HepG2 (cell line): ENCODE measurements around the gene DCAF15. TPM values are rescaled to one million over a fixed set of nuclear protein-coding genes. Genes with fewer than 3 reads are reported as not detected.

Experiments used
- ATAC-seq: fragments of 200-7000 bp; cut with Tn5 transposase; 3 replicates; pipeline ENCODE4 v1.9.1; 2020; ENCODE audit warnings: mild to moderate bottlenecking, moderate library complexity
- BruUV-seq: library from RNA; stranded (reverse); fragments of 400-500 nt; replicated peaks from 2 replicates; lab custom pipeline; 2021; lab: Mats Ljungman, UMichigan
- CTCF ChIA-PET: fragments of 300-600 bp; formaldehyde crosslinking; extraction: SDS; loops from one replicate; lab custom pipeline; 2021; ENCODE audit warnings: low total read pairs, inconsistent platforms, low intra/inter-chr PET ratio; lab: Yijun Ruan, JAX
- POLR2A ChIA-PET: fragments of 350-600 bp; sonication (Branson Sonifier 250); formaldehyde crosslinking; loops from one replicate; lab custom pipeline; 2020; ENCODE audit warnings: antibody characterized with exemption, inconsistent platforms; lab: Yijun Ruan, JAX
- DNase-seq: peaks from one replicate; pipeline ENCODE4 v3.0.0-alpha.2; 2015; ENCODE audit warnings: low spot score
- FAIRE-seq: peaks from 3 replicates; lab custom pipeline; 2011; peaks lifted over from hg19 to GRCh38; lab: Jason Lieb, UNC
- H2AFZ ChIP-seq: one replicate; pipeline ENCODE4 v1.6.1; 2011; ENCODE audit warnings: low read length, inconsistent platforms
- H3K27ac ChIP-seq: fragments of 300-600 bp; 3 replicates; pipeline ENCODE4 v1.8.0; 2011; ENCODE audit warnings: mixed run types, mild to moderate bottlenecking, mixed read lengths, low read length, inconsistent platforms; ENCODE audit not compliant: insufficient read depth; ENCODE audit errors: extremely low read length
- H3K27me3 ChIP-seq, 2 experiments: fragments of 200-600 bp in 1 of 2; 2 replicates in 1 of 2; 3 replicates in 1 of 2; pipeline versions ENCODE4 v1.6.0 to v1.8.0; 2011; ENCODE audit warnings: low read length in 2 of 2, mild to moderate bottlenecking in 2 of 2, moderate library complexity in 2 of 2, inconsistent platforms in 1 of 2; ENCODE audit not compliant: insufficient read depth in 2 of 2, control insufficient read depth in 1 of 2
- H3K36me3 ChIP-seq, 2 experiments: fragments of 200-600 bp in 1 of 2; replicated peaks in 1 of 2; 2 replicates in 1 of 2; 3 replicates in 1 of 2; pipeline versions ENCODE4 v1.5.1 to v1.8.0; 2011; ENCODE audit warnings: low read length in 2 of 2, inconsistent platforms in 1 of 2; ENCODE audit not compliant: insufficient read depth in 2 of 2, control insufficient read depth in 1 of 2
- H3K4me1 ChIP-seq: 2 replicates; pipeline ENCODE4 v1.5.1; 2012; ENCODE audit warnings: low read length, inconsistent platforms; ENCODE audit not compliant: insufficient read depth
- H3K4me2 ChIP-seq: 2 replicates; pipeline ENCODE4 v1.6.0; 2011; ENCODE audit warnings: low read depth, low read length, inconsistent platforms
- H3K4me3 ChIP-seq, 3 experiments: fragments of 200-600 bp in 1 of 3; sonication (generic), shearing (Covaris generic) in 1 of 3; replicated peaks in 1 of 3; 2 replicates each; pipeline ENCODE4 v1.5.1; 2011 to 2016; ENCODE audit warnings: low read length in 3 of 3, inconsistent platforms in 2 of 3, low read depth in 2 of 3, mild to moderate bottlenecking in 2 of 3, control low read depth in 1 of 3, mixed read lengths in 1 of 3; ENCODE audit not compliant: insufficient read depth in 1 of 3
- H3K79me2 ChIP-seq: one replicate; pipeline ENCODE4 v1.6.1; 2011; ENCODE audit warnings: low read length, inconsistent platforms; ENCODE audit not compliant: insufficient read depth
- H3K9ac ChIP-seq: 2 replicates; pipeline ENCODE4 v1.6.0; 2011; ENCODE audit warnings: mild to moderate bottlenecking, low read depth, low read length, inconsistent platforms; ENCODE audit not compliant: insufficient read depth
- H3K9me3 ChIP-seq: 2 replicates; pipeline ENCODE4 v1.5.1; 2012; ENCODE audit warnings: mild to moderate bottlenecking, low read length
- H4K20me1 ChIP-seq: 2 replicates; pipeline ENCODE4 v1.6.0; 2011; ENCODE audit warnings: inconsistent platforms, mild to moderate bottlenecking, low read length, moderate library complexity; ENCODE audit not compliant: insufficient read depth
- SRF ChIP-seq: IDR thresholded peaks from 2 replicates; pipeline ENCODE4 v1.6.1; 2011; ENCODE audit warnings: mild to moderate bottlenecking, low read depth, low read length, moderate library complexity
- ZNF44 ChIP-seq: sonication (generic); formaldehyde crosslinking; IDR thresholded peaks from 2 replicates; pipeline ENCODE4 v1.5.1; 2020; ENCODE audit warnings: mild to moderate bottlenecking, missing genetic modification reagents
- ZNF839 ChIP-seq: sonication (generic); formaldehyde crosslinking; IDR thresholded peaks from 2 replicates; pipeline ENCODE4 v1.4.0; 2020; ENCODE audit warnings: missing genetic modification reagents, mild to moderate bottlenecking, borderline replicate concordance
- WGBS: methylation state at CpG from one replicate; pipeline ENCODE4 v1.1.6; 2017; ENCODE audit warnings: low lambda C conversion rate; 5-methylcytosine and 5-hydroxymethylcytosine counted together
- in situ Hi-C: cut with HindIII; loops from 2 replicates; pipeline ENCODE4 v1.10.0; 2017; ENCODE audit warnings: low pct_unique_long_range_greater_than_20kb; ENCODE audit not compliant: extremely low pct_ligation_motif_present
- intact Hi-C: fragments of 100-400 bp; cut with micrococcal nuclease; formaldehyde crosslinking; loops from one replicate; pipeline ENCODE4 v1.10.0; 2022; ENCODE audit not compliant: unreplicated experiment
- polyA plus RNA-seq, 8 experiments: library from polyadenylated mRNA; depleted of rRNA in 3 of 8; stranded (reverse) in 7 of 8; unstranded in 1 of 8; fragments of >200 nt; fragmentation: Illumina TruSeq in 4 of 8; extraction: Trizol in 4 of 8; gene quantifications; 2 replicates each; pipeline versions ENCODE4 v1.2.1 to v1.2.3, GENCODE V29; 2011 to 2016; ENCODE audit warnings: low read depth in 4 of 8, missing spikeins in 1 of 8, mixed read lengths in 1 of 8; ENCODE audit not compliant: insufficient read depth in 1 of 8
- total RNA-seq, 5 experiments: library from RNA; depleted of rRNA; stranded (reverse); fragments of >200 nt; fragmentation: Illumina TruSeq; extraction: Trizol; gene quantifications; 2 replicates each; pipeline ENCODE4 v1.2.3, GENCODE V29; 2016; ENCODE audit warnings: low read depth in 1 of 5
- TF ChIP-seq, protein P1 (sequence below): sonication (generic); formaldehyde crosslinking; IDR thresholded peaks from 2 replicates; pipeline ENCODE4 v1.4.0; 2020; ENCODE audit warnings: missing genetic modification reagents
- TF ChIP-seq, protein P2 (sequence below): sonication (generic); formaldehyde crosslinking; IDR thresholded peaks from 2 replicates; pipeline ENCODE4 v1.4.0; 2020; ENCODE audit warnings: missing genetic modification reagents
- TF ChIP-seq, protein P3 (sequence below): sonication (generic); formaldehyde crosslinking; IDR thresholded peaks from 2 replicates; pipeline ENCODE4 v1.5.1; 2020; ENCODE audit warnings: missing genetic modification reagents, mild to moderate bottlenecking, borderline replicate concordance

The DCAF15 gene
- total and polyA plus RNA-seq, 2 of the 13 experiments (the other 11 are each of a cell fraction or from before 2014, with no cell fraction given) = 13.6 to 14.0 TPM

DNA sequence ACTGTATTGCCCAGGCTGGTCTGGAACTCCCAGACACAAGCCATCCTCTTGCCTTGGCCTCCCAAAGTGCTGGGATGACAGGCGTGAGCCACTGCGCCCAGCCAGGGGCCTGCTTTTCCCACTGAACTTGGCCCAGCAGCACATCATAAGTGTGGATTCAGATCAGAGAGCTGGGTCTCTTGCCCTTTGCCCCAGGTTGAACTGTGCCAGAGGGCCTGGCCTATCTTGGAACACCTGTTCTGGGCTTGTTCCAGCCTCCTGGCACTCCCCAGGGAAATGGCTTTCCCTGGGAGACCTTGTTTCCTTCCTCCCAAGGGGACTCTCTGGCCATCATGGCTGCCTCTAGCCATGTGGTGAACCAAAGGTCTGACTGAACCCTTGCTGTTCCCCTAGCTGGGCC lies 42.9 kb upstream of the DCAF15 start:
- H3K27ac ChIP-seq = no peak overlapping the region
- ChIA-PET CTCF (no interaction called here), POLR2A (no interaction called here)
- no peaks in the 10 kb centered on the region for H3K9me3 ChIP-seq
- TF ChIP-seq SRF = no peak
- no peak for TF ChIP-seq ZNF839
- TF ChIP-seq, protein P1, sequence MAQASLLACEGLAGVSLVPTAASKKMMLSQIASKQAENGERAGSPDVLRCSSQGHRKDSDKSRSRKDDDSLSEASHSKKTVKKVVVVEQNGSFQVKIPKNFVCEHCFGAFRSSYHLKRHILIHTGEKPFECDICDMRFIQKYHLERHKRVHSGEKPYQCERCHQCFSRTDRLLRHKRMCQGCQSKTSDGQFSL (CRISPR knock-in tag) = no peak
- TF ChIP-seq, protein P2, sequence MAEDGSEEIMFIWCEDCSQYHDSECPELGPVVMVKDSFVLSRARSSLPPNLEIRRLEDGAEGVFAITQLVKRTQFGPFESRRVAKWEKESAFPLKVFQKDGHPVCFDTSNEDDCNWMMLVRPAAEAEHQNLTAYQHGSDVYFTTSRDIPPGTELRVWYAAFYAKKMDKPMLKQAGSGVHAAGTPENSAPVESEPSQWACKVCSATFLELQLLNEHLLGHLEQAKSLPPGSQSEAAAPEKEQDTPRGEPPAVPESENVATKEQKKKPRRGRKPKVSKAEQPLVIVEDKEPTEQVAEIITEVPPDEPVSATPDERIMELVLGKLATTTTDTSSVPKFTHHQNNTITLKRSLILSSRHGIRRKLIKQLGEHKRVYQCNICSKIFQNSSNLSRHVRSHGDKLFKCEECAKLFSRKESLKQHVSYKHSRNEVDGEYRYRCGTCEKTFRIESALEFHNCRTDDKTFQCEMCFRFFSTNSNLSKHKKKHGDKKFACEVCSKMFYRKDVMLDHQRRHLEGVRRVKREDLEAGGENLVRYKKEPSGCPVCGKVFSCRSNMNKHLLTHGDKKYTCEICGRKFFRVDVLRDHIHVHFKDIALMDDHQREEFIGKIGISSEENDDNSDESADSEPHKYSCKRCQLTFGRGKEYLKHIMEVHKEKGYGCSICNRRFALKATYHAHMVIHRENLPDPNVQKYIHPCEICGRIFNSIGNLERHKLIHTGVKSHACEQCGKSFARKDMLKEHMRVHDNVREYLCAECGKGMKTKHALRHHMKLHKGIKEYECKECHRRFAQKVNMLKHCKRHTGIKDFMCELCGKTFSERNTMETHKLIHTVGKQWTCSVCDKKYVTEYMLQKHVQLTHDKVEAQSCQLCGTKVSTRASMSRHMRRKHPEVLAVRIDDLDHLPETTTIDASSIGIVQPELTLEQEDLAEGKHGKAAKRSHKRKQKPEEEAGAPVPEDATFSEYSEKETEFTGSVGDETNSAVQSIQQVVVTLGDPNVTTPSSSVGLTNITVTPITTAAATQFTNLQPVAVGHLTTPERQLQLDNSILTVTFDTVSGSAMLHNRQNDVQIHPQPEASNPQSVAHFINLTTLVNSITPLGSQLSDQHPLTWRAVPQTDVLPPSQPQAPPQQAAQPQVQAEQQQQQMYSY (CRISPR knock-in tag) = no peak
- TF ChIP-seq ZNF44 (CRISPR knock-in tag) = no peak
- TF ChIP-seq, protein P3, sequence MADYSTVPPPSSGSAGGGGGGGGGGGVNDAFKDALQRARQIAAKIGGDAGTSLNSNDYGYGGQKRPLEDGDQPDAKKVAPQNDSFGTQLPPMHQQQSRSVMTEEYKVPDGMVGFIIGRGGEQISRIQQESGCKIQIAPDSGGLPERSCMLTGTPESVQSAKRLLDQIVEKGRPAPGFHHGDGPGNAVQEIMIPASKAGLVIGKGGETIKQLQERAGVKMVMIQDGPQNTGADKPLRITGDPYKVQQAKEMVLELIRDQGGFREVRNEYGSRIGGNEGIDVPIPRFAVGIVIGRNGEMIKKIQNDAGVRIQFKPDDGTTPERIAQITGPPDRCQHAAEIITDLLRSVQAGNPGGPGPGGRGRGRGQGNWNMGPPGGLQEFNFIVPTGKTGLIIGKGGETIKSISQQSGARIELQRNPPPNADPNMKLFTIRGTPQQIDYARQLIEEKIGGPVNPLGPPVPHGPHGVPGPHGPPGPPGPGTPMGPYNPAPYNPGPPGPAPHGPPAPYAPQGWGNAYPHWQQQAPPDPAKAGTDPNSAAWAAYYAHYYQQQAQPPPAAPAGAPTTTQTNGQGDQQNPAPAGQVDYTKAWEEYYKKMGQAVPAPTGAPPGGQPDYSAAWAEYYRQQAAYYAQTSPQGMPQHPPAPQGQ (CRISPR knock-in tag) = no peak
- no peak for ATAC-seq
- intact Hi-C loops (no loop called here), in situ Hi-C loops (no loop called here)
- no peak overlapping the region for H3K9ac ChIP-seq
- no peak overlapping the region for H2AFZ ChIP-seq
- DNase-seq = no peak
- H4K20me1 ChIP-seq = no peaks in the 10 kb centered on the region
- no peak overlapping the region for H3K4me2 ChIP-seq
- no TSS peak for BruUV-seq
- no peaks in the 10 kb centered on the region for H3K27me3 ChIP-seq
- H3K36me3 ChIP-seq = peaks cover 6 to 19% of the 10 kb centered on the region in 2 experiments; a peak in 4 of 5 replicates
- FAIRE-seq = no peak
- WGBS = 93% methylated on average over 2 of the region's 2 CpGs
- H3K79me2 ChIP-seq = no peaks in the 10 kb centered on the region
- H3K4me3 ChIP-seq = no peak overlapping the region
- peaks cover 15% of the 10 kb centered on the region for H3K4me1 ChIP-seq
